ENCODE results near the gene ADAMTSL3. TPM values are rescaled to one million over a fixed set of nuclear protein-coding genes. Genes with fewer than 3 reads are reported as not detected.

ADAMTSL3 gene
- total and polyA plus RNA-seq, 2 of the 4 experiments (the other 2 are of a cell fraction), result under 0.01 to 0.02 TPM

DNA sequence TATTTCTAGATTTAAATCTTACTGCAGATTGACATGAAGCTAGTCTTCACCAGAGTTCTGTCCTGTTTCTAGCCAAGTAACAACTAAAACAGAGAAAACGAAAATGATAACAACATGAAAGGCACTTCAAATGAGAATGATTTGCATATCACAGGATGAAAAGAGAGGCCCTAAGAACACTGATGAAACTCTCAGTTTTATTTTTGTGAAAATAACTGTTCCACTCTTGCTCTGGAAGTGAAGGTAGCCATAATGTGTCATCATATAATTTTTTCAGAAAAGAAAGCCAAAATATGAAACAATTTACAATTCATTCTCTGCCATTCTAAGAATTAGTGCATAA, 274.4 kb downstream of the ADAMTSL3 start:
- H2BK20ac ChIP-seq (ENCODE audit: low read depth, low read length), result no peak overlapping the region
- no peak overlapping the region for H2AK5ac ChIP-seq (ENCODE audit: low read depth, low read length)
- H2AFZ ChIP-seq (replicated peaks; ENCODE audit: low read length, poor library complexity), result no peak overlapping the region
- no peak overlapping the region for H2BK5ac ChIP-seq (ENCODE audit: low read depth, low read length, poor library complexity, severe bottlenecking)
- H3K79me1 ChIP-seq (ENCODE audit: low read depth in 1 of 2, low read length in 2 of 2), result no peaks in the 10 kb centered on the region
- H2AK9ac ChIP-seq (replicated peaks; ENCODE audit: low read depth, low read length, poor library complexity), result no peak overlapping the region
- H3K27ac ChIP-seq (ENCODE audit: insufficient read depth, low read length), result no peak overlapping the region
- no peak overlapping the region for H3K4me2 ChIP-seq (ENCODE audit: low read depth, low read length)
- H4K20me1 ChIP-seq (ENCODE audit: insufficient read depth, low read length), result no peaks in the 10 kb centered on the region
- WGBS, 2 experiments (ENCODE audit: extremely low coverage in 2 of 2, insufficient read length in 1 of 2), result no CpG with 5 or more reads among the region's 1 CpG
- H3K4me1 ChIP-seq (ENCODE audit: control insufficient read depth, insufficient read depth, low read length), result no peaks in the 10 kb centered on the region
- H4K5ac ChIP-seq (ENCODE audit: low read depth, low read length), result no peak overlapping the region
- H3K14ac ChIP-seq (replicated peaks; ENCODE audit: low read depth, low read length), result no peak overlapping the region
- H3K18ac ChIP-seq (ENCODE audit: low read depth, low read length), result no peak overlapping the region
- H3K9me1 ChIP-seq (ENCODE audit: insufficient read depth, low read length), result no peaks in the 10 kb centered on the region
- no TSS peak for BruUV-seq (replicated peaks)
- in situ Hi-C loops (cut with MboI; ENCODE audit: low sequenced_read_pairs) (no loop called here), intact Hi-C loops (cut with micrococcal nuclease) (no loop called here), dilution Hi-C loops (cut with HindIII; ENCODE audit: low sequenced_read_pairs, unreplicated experiment) (no loop called here)
- H3K23ac ChIP-seq (ENCODE audit: low read depth, low read length), result no peak overlapping the region
- H4K8ac ChIP-seq (ENCODE audit: low read depth in 2 of 2, low read length in 2 of 2), result no peak overlapping the region
- H3K27me3 ChIP-seq (ENCODE audit: control insufficient read depth, insufficient read depth, low read length), result no peaks in the 10 kb centered on the region; the same call in 1 of the 2 replicates
- ChIA-PET CTCF (interaction anchor here (0.7 kb wide), 1 partner anchor 176 kb away, joined by 3 read pairs; no protein-coding TSS in a partner anchor), POLR2A (ENCODE audit: unreplicated experiment) (no interaction called here)
- no peak overlapping the region for H3K9ac ChIP-seq (ENCODE audit: low read depth, low read length)
- no peaks in the 10 kb centered on the region for H3K36me3 ChIP-seq (ENCODE audit: control insufficient read depth, insufficient read depth, low read length)
- TF ChIP-seq BHLHE40 (IDR thresholded peaks at IDR 0.05; ENCODE audit: low read depth, low read length) (no peak), POLR2A (IDR thresholded peaks at IDR 0.05; ENCODE audit: low read depth, low read length) (no peak), CHD1 (IDR thresholded peaks at IDR 0.05; ENCODE audit: low read depth, low read length) (no peak), CTCF (conservative IDR thresholded peaks at IDR 0.05; ENCODE audit: low read depth, low read length) (no peak), RFX5 (IDR thresholded peaks at IDR 0.05; ENCODE audit: low read depth, low read length) (no peak), CEBPB (IDR thresholded peaks at IDR 0.05; ENCODE audit: low read depth, low read length) (no peak), SMC3 (IDR thresholded peaks at IDR 0.05; ENCODE audit: low read depth, low read length) (no peak), RAD21 (IDR thresholded peaks at IDR 0.05; ENCODE audit: low read length) (no peak), MXI1 (IDR thresholded peaks at IDR 0.05; ENCODE audit: borderline replicate concordance, low read depth, low read length) (no peak), NFE2L2 (IDR thresholded peaks at IDR 0.05; ENCODE audit: low read depth, low read length) (no peak), MAFK (IDR thresholded peaks at IDR 0.05; ENCODE audit: low read depth, low read length) (no peak), RCOR1 (IDR thresholded peaks at IDR 0.05; ENCODE audit: insufficient replicate concordance, low read length) (no peak), MAZ (IDR thresholded peaks at IDR 0.05; ENCODE audit: borderline replicate concordance, low read depth, low read length) (no peak)
- no peak overlapping the region for H2BK15ac ChIP-seq (ENCODE audit: low read depth, low read length)
- no peak overlapping the region for H3K56ac ChIP-seq (ENCODE audit: extremely low read depth, insufficient read depth, low read length)
- ATAC-seq (ENCODE audit: low read depth) (no peak), DNase-seq (no peak)
- H3K4me3 ChIP-seq (ENCODE audit: insufficient read depth, low read depth, low read length), result no peak overlapping the region
- H4K91ac ChIP-seq (ENCODE audit: insufficient read depth, low read depth, low read length), result no peak overlapping the region
- no peaks in the 10 kb centered on the region; the same call in 1 of the 2 replicates for H3K9me3 ChIP-seq (ENCODE audit: control insufficient read depth, insufficient read depth, low read length)
- no peak overlapping the region for H2BK120ac ChIP-seq (ENCODE audit: low read depth, low read length)
- no peak overlapping the region for H3K4ac ChIP-seq (ENCODE audit: low read depth, low read length)
